DND-41 (cell line): ENCODE results near the gene MYLK.

Experiments used
- ATAC-seq: fragments of 200-7000 bp; cut with Tn5 transposase; 3 replicates; pipeline ENCODE4 v1.9.1; 2021; ENCODE audit warnings: low read depth; ENCODE audit not compliant: insufficient read depth
- DNase-seq: peaks from one replicate; pipeline ENCODE4 v3.0.0-alpha.2; 2020
- H2AFZ ChIP-seq: 2 replicates; pipeline ENCODE4 v1.6.0; 2012; ENCODE audit warnings: low read depth, low read length
- H3K27ac ChIP-seq: 2 replicates; pipeline ENCODE4 v1.5.1; 2012; ENCODE audit warnings: low read length, inconsistent platforms
- H3K27me3 ChIP-seq: fragments of 200-600 bp; sonication (generic); 2 replicates; pipeline ENCODE4 v1.6.0; 2012; ENCODE audit warnings: low read length, mild to moderate bottlenecking, inconsistent platforms; ENCODE audit not compliant: insufficient read depth, poor library complexity
- H3K36me3 ChIP-seq: 2 replicates; pipeline ENCODE4 v1.5.1; 2012; ENCODE audit warnings: low read length, inconsistent platforms; ENCODE audit not compliant: insufficient read depth
- H3K4me1 ChIP-seq: 2 replicates; pipeline ENCODE4 v1.5.1; 2012; ENCODE audit warnings: mild to moderate bottlenecking, low read length; ENCODE audit not compliant: insufficient read depth
- H3K4me2 ChIP-seq: 2 replicates; pipeline ENCODE4 v1.6.0; 2012; ENCODE audit warnings: mild to moderate bottlenecking, moderate library complexity, low read length, inconsistent platforms; ENCODE audit not compliant: insufficient read depth
- H3K4me3 ChIP-seq, 2 experiments: fragments of 200-600 bp in 1 of 2; shearing (Covaris generic) in 1 of 2; 2 replicates each; pipeline ENCODE4 v1.5.1; 2012 to 2016; ENCODE audit warnings: inconsistent platforms in 2 of 2, low read length in 2 of 2, mild to moderate bottlenecking in 2 of 2, low read depth in 1 of 2, moderate library complexity in 1 of 2
- H3K79me2 ChIP-seq: 2 replicates; pipeline ENCODE4 v1.6.0; 2012; ENCODE audit warnings: low read length, inconsistent platforms; ENCODE audit not compliant: insufficient read depth
- H3K9ac ChIP-seq: 2 replicates; pipeline ENCODE4 v1.6.0; 2012; ENCODE audit warnings: low read depth, mild to moderate bottlenecking, inconsistent platforms, low read length, moderate library complexity
- H3K9me3 ChIP-seq: 2 replicates; pipeline ENCODE4 v1.5.1; 2012; ENCODE audit warnings: low read length, moderate library complexity, mild to moderate bottlenecking, inconsistent platforms; ENCODE audit not compliant: insufficient read depth, severe bottlenecking
- H4K20me1 ChIP-seq: 2 replicates; pipeline ENCODE4 v1.6.0; 2012; ENCODE audit warnings: low read length; ENCODE audit not compliant: insufficient read depth
- CTCF ChIP-seq: IDR thresholded peaks from 2 replicates; pipeline ENCODE4 v1.5.1; 2012; ENCODE audit warnings: borderline replicate concordance, low read length, moderate library complexity, mild to moderate bottlenecking; ENCODE audit not compliant: poor library complexity, severe bottlenecking; ENCODE audit errors: extremely low read depth
- EZH2 ChIP-seq: IDR thresholded peaks from 3 replicates; pipeline ENCODE4 v1.6.1; 2012; ENCODE audit warnings: borderline replicate concordance, low read depth, mild to moderate bottlenecking, moderate library complexity, low read length, inconsistent platforms; ENCODE audit not compliant: severe bottlenecking

MYLK gene

GRCh38 chr3:123766193-123767008 lies 117.7 kb downstream of the MYLK start:
- Histone ChIP-seq H2AFZ (no peak overlapping the region), H3K36me3 (no peaks in the 10 kb centered on the region), H3K79me2 (no peaks in the 10 kb centered on the region), H3K4me2 (no peak overlapping the region), H3K4me3 (no peak overlapping the region), H3K27me3 (no peaks in the 10 kb centered on the region), H3K4me1 (no peaks in the 10 kb centered on the region), H3K27ac (no peak overlapping the region), H4K20me1 (no peaks in the 10 kb centered on the region), H3K9ac (no peak overlapping the region), H3K9me3 (no peaks in the 10 kb centered on the region)
- TF ChIP-seq EZH2: no peak
- no peak for TF ChIP-seq CTCF
- ATAC-seq: no peak
- no peak for DNase-seq

- Histone ChIP-seq H3K4me2 (no peak overlapping the region), H3K27me3 (no peaks in the 10 kb centered on the region), H2AFZ (no peak overlapping the region), H3K9me3 (no peaks in the 10 kb centered on the region), H3K4me1 (no peaks in the 10 kb centered on the region), H4K20me1 (no peaks in the 10 kb centered on the region), H3K27ac (no peak overlapping the region), H3K36me3 (no peaks in the 10 kb centered on the region), H3K9ac (no peak overlapping the region), H3K79me2 (no peaks in the 10 kb centered on the region), H3K4me3 (no peak overlapping the region)
- ATAC-seq (no peak), DNase-seq (no peak)
- TF ChIP-seq EZH2: no peak
- no peak for TF ChIP-seq CTCF
These were observed 118.5 kb downstream of the MYLK start for GRCh38 chr3:123765475-123766128.

GRCh38 chr3:123764647-123765046 lies 119.5 kb downstream of the MYLK start:
- no peaks in the 10 kb centered on the region for H3K9me3 ChIP-seq
- H3K36me3 ChIP-seq: no peaks in the 10 kb centered on the region

More at GRCh38 chr3:123764647-123765046, 119.5 kb downstream of the MYLK start:
- Histone ChIP-seq H3K4me1 (no peaks in the 10 kb centered on the region), H3K4me3 (no peak overlapping the region), H3K27me3 (no peaks in the 10 kb centered on the region), H3K4me2 (no peak overlapping the region), H3K9ac (no peak overlapping the region), H3K27ac (no peak overlapping the region), H3K79me2 (no peaks in the 10 kb centered on the region), H4K20me1 (no peaks in the 10 kb centered on the region), H2AFZ (no peak overlapping the region)
- ATAC-seq (no peak), DNase-seq (no peak)
- no peak for TF ChIP-seq EZH2
- TF ChIP-seq CTCF: no peak
